GM23248 (cell line): ENCODE measurements around the gene PCSK2. TPM values are rescaled to one million over a fixed set of nuclear protein-coding genes. Genes with fewer than 3 reads are reported as not detected.

Source experiments
- DNase-seq: peaks from one replicate; pipeline ENCODE4 v3.0.0-alpha.2; 2015
- H2AFZ ChIP-seq: fragments of 200-600 bp; sonication (generic); 2 replicates; pipeline ENCODE4 v1.6.1; 2016; ENCODE audit warnings: antibody characterized with exemption
- H3F3A ChIP-seq: fragments of 200-600 bp; sonication (generic); 2 replicates; pipeline ENCODE4 v1.6.1; 2016; ENCODE audit warnings: mild to moderate bottlenecking, antibody characterized with exemption, mixed run types; ENCODE audit not compliant: insufficient read depth
- H3K27ac ChIP-seq: fragments of 200-600 bp; sonication (generic); 2 replicates; pipeline ENCODE4 v1.5.1; 2016; ENCODE audit warnings: mild to moderate bottlenecking
- H3K27me3 ChIP-seq: fragments of 200-600 bp; sonication (generic); replicated peaks from 2 replicates; pipeline ENCODE4 v1.6.1; 2016; ENCODE audit warnings: mild to moderate bottlenecking; ENCODE audit not compliant: insufficient read depth
- H3K36me3 ChIP-seq: fragments of 200-600 bp; sonication (generic); 2 replicates; pipeline ENCODE4 v1.6.1; 2016; ENCODE audit warnings: low read depth, mild to moderate bottlenecking
- H3K4me1 ChIP-seq: fragments of 200-600 bp; sonication (generic); 2 replicates; pipeline ENCODE4 v1.6.1; 2016; ENCODE audit warnings: mild to moderate bottlenecking; ENCODE audit not compliant: insufficient read depth
- H3K4me2 ChIP-seq: fragments of 200-600 bp; sonication (generic); one replicate; pipeline ENCODE4 v1.6.1; 2016; ENCODE audit warnings: mild to moderate bottlenecking; ENCODE audit not compliant: unreplicated experiment
- H3K4me3 ChIP-seq: fragments of 200-600 bp; sonication (generic); 2 replicates; pipeline ENCODE4 v1.5.1; 2016; ENCODE audit warnings: mild to moderate bottlenecking
- H3K79me2 ChIP-seq: fragments of 200-600 bp; sonication (generic); 2 replicates; pipeline ENCODE4 v1.6.1; 2016; ENCODE audit warnings: mild to moderate bottlenecking; ENCODE audit not compliant: insufficient read depth
- H3K9ac ChIP-seq: fragments of 200-600 bp; sonication (generic); 2 replicates; pipeline ENCODE4 v1.6.1; 2016; ENCODE audit warnings: mild to moderate bottlenecking
- H3K9me2 ChIP-seq: fragments of 200-600 bp; sonication (generic); 2 replicates; pipeline ENCODE4 v1.6.1; 2016; ENCODE audit warnings: mixed run types, mild to moderate bottlenecking, moderate library complexity; ENCODE audit not compliant: insufficient read depth
- H3K9me3 ChIP-seq: fragments of 200-600 bp; sonication (generic); one replicate; pipeline ENCODE4 v1.6.1; 2017; ENCODE audit warnings: low read depth
- H4K20me1 ChIP-seq: fragments of 200-600 bp; sonication (generic); 2 replicates; pipeline ENCODE4 v1.6.0; 2016; ENCODE audit not compliant: insufficient read depth
- EZH2 ChIP-seq: fragments of 200-600 bp; sonication (generic); IDR thresholded peaks from 2 replicates; pipeline ENCODE4 v1.6.1; 2018; ENCODE audit warnings: antibody characterized with exemption, mild to moderate bottlenecking; ENCODE audit not compliant: insufficient read depth, poor library complexity, severe bottlenecking
- EZH2phosphoT487 ChIP-seq: fragments of 200-600 bp; sonication (generic); IDR thresholded peaks from 2 replicates; pipeline ENCODE4 v1.6.1; 2018; ENCODE audit warnings: antibody characterized with exemption, moderate library complexity, mild to moderate bottlenecking, low read depth; ENCODE audit not compliant: insufficient read depth
- WGBS, 2 experiments: methylation state at CpG; one replicate each; pipeline ENCODE4 v1.1.6; 2015 to 2017; ENCODE audit warnings: low lambda C conversion rate in 2 of 2, low coverage in 1 of 2; ENCODE audit errors: missing lambda C conversion rate in 2 of 2; 5-methylcytosine and 5-hydroxymethylcytosine counted together
- in situ Hi-C: fragments of 300-500 bp; cut with MboI; formaldehyde crosslinking; loops from 2 replicates; pipeline ENCODE4 v1.15.0; 2020
- polyA plus RNA-seq: library from polyadenylated mRNA; unstranded; fragments of >200 nt; fragmentation: Nextera tagmentation; extraction: Ambion mirVana; gene quantifications from 2 replicates; pipeline ENCODE4 v1.2.1, GENCODE V29; 2016
- total RNA-seq: library from RNA; depleted of rRNA; stranded (reverse); fragments of >200 nt; shearing (Covaris generic); gene quantifications from 2 replicates; pipeline ENCODE4 v1.2.3, GENCODE V29; 2014

Gene PCSK2
- total and polyA plus RNA-seq, 2 experiments from 2014 or later = not detected

DNA sequence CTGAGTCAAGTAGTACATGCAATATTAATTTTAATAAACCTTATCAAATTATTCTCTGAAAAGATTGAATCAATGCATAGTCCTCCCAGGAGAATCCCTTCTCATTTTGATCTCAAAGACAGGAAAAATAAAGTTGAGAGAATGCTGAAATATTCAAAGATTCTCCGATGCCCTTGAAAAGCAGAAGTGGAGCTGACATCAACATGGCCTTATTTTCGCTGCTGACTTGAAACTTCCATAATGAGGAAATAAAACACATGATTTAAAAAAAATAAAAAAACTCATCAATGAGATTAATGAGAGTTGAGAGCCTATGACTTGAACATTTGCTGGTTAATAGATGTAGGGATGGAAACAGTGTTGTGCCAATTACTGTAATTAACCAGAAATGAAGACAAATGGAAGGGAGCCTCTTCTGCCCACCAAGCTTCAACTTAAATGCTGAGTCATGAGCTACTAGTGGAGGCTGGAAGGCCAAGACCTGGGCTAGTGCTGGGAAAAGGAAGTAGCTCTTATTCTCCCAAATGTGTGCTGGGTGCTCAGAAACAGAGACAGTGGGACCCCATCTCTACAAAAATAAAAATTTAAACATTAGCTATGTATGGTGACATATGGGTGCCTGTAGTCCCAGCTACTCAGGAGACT lies 164.4 kb downstream of the PCSK2 start:
- in situ Hi-C loops = no loop called here
- 43 to 47% methylated on average over 2 of the region's 2 CpGs for WGBS, 2 experiments
- Histone ChIP-seq H3K4me1 (no peaks in the 10 kb centered on the region), H3K4me2 (no peak overlapping the region), H3K27me3 (peaks cover 3% of the 10 kb centered on the region; the same call in 1 of the 2 replicates), H3K9ac (no peak overlapping the region), H3K4me3 (no peak overlapping the region), H3K9me3 (no peaks in the 10 kb centered on the region), H3F3A (no peaks in the 10 kb centered on the region), H3K79me2 (no peaks in the 10 kb centered on the region), H2AFZ (no peak overlapping the region), H3K27ac (no peak overlapping the region), H3K9me2 (no peaks in the 10 kb centered on the region), H4K20me1 (no peaks in the 10 kb centered on the region), H3K36me3 (no peaks in the 10 kb centered on the region)
- no peak for DNase-seq
- TF ChIP-seq EZH2phosphoT487 = no peak

DNA sequence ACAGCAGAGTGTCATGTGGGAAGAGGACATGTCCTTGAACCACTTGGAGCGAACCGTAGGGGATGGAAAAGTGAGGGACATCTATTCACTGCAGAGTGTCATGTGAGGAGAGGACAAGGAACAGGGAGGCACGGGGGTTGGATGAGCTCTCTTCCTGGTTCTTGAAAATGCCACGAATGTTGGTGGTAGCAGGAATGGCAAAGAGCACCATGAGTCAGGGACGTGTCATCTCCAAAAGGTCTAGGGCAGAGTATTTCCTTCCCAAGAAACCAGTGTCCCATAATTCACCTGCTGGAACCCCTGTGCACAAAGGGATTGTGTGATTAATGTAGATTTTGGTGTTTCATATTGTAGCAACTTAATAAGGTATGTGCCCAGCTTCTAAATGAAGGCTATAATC lies 167.6 kb downstream of the PCSK2 start:
- Histone ChIP-seq H3K36me3 (no peaks in the 10 kb centered on the region), H3F3A (no peaks in the 10 kb centered on the region), H3K79me2 (no peaks in the 10 kb centered on the region), H4K20me1 (no peaks in the 10 kb centered on the region), H3K9me2 (no peaks in the 10 kb centered on the region), H2AFZ (no peak overlapping the region), H3K4me2 (no peak overlapping the region), H3K27me3 (no peaks in the 10 kb centered on the region), H3K9me3 (no peaks in the 10 kb centered on the region), H3K4me1 (no peaks in the 10 kb centered on the region), H3K4me3 (no peak overlapping the region), H3K9ac (no peak overlapping the region), H3K27ac (no peak overlapping the region)
- in situ Hi-C loops = no loop called here
- no peak for TF ChIP-seq EZH2phosphoT487
- no peak for TF ChIP-seq EZH2
- WGBS, 2 experiments = 46 to 47% methylated on average over 5 of the region's 5 CpGs
- peak; percentile 12 for DNase-seq

DNA sequence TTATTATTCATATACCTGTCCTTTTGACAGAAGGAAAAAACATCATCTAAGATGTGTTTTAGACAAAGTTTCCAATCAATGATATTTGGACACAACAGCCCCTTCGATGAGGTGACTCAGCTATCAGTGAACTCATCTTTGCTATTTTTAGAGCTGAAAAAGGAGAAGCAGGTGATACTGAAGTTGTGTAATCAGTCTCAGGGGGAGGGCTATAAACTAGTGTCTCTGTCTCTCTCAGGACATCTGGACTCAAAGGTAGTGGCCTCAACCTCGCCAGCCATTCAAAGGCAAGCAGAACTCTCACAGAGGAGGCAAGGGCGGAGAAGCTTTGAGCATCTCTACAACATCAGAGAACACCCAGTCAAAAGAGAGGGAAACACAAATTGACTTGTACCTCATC lies 168.9 kb downstream of the PCSK2 start:
- no peaks in the 10 kb centered on the region for H3K9me2 ChIP-seq
- no peak for TF ChIP-seq EZH2phosphoT487
- no peak for TF ChIP-seq EZH2
- no peaks in the 10 kb centered on the region for H3K9me3 ChIP-seq

DNA sequence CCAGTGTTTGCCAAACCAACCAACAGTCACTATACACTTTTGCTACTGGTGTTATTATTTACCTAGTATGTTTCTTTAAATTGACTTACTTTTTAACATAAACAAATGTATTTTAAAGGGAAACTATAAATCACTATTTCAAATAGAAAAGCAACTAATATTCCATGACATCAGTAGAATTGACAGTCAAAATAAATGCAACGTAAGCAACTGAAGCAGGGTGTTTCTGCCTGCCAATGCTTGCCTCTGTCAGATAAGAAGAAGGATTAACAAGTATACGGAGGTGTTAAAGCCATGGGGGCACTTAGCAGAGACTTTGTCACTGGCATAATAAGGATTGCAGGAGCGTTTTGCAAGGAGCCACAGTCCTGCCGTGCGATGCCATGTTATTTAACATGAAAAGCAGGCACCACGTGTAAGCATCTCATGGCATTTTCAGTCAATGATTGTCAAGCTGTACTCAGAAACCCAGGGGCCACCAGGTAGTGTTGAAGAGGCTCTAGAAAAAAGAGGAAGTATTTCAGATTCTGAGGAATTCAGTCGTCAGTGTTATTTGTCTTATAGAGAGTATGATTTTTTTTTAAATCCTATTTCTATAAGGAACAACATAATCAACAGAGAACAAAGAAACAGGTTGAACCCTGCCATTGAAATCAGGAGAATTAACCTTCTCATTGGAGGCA lies 172.6 kb downstream of the PCSK2 start:
- in situ Hi-C loops = no loop called here
- H3K9me3 ChIP-seq = no peaks in the 10 kb centered on the region
- H3K4me1 ChIP-seq = no peaks in the 10 kb centered on the region
- H3K9ac ChIP-seq = no peak overlapping the region
- H2AFZ ChIP-seq = no peak overlapping the region
- TF ChIP-seq EZH2phosphoT487 = no peak
- TF ChIP-seq EZH2 = no peak
- no peak overlapping the region for H3K4me3 ChIP-seq
- no peaks in the 10 kb centered on the region for H3F3A ChIP-seq
- WGBS, 2 experiments = 33 to 36% methylated on average over 7 of the region's 7 CpGs
- no peak for DNase-seq
- peaks cover 7% of the 10 kb centered on the region for H3K27me3 ChIP-seq
- H3K9me2 ChIP-seq = no peaks in the 10 kb centered on the region
- H3K4me2 ChIP-seq = no peak overlapping the region
- H3K79me2 ChIP-seq = no peaks in the 10 kb centered on the region
- H4K20me1 ChIP-seq = no peaks in the 10 kb centered on the region
- H3K36me3 ChIP-seq = no peaks in the 10 kb centered on the region
- H3K27ac ChIP-seq = no peak overlapping the region

More for the DNA sequence above, 168.9 kb downstream of the PCSK2 start:
- Histone ChIP-seq H4K20me1 (no peaks in the 10 kb centered on the region), H3K4me2 (no peak overlapping the region), H3K4me1 (no peaks in the 10 kb centered on the region), H3K79me2 (no peaks in the 10 kb centered on the region), H3K27me3 (no peaks in the 10 kb centered on the region), H3K36me3 (no peaks in the 10 kb centered on the region), H2AFZ (no peak overlapping the region), H3K9ac (no peak overlapping the region), H3F3A (no peaks in the 10 kb centered on the region), H3K27ac (no peak overlapping the region), H3K4me3 (no peak overlapping the region)
- in situ Hi-C loops = no loop called here
- no peak for DNase-seq
- WGBS, 2 experiments = 21 to 31% methylated on average over 3 of the region's 3 CpGs
